ENCODE results near the gene YBX3.

The YBX3 gene

DNA sequence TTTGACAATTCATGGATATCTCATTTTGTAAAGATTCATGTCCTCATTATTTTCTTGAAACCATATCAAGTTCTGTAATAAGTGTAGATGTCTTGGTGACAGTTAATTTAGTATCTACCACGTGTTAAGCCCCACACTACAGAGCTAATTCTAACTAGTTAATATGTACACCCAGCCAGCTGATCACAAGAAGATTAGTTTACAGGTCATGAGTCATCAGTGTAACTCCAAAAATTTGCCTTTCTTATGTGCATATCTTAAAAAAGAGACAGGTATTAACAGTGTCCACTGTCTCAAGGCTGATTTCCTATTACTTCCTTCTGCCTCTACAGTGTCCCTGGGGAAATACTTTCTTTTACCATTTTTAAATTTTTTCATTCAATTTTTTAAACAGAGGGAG lies 13.3 kb upstream of the YBX3 start:
- DNase-seq (ENCODE audit: low read depth), result peak; percentile 43
- no peak overlapping the region for H3K4me3 ChIP-seq (ENCODE audit: low read length)
- TF ChIP-seq, protein P1, sequence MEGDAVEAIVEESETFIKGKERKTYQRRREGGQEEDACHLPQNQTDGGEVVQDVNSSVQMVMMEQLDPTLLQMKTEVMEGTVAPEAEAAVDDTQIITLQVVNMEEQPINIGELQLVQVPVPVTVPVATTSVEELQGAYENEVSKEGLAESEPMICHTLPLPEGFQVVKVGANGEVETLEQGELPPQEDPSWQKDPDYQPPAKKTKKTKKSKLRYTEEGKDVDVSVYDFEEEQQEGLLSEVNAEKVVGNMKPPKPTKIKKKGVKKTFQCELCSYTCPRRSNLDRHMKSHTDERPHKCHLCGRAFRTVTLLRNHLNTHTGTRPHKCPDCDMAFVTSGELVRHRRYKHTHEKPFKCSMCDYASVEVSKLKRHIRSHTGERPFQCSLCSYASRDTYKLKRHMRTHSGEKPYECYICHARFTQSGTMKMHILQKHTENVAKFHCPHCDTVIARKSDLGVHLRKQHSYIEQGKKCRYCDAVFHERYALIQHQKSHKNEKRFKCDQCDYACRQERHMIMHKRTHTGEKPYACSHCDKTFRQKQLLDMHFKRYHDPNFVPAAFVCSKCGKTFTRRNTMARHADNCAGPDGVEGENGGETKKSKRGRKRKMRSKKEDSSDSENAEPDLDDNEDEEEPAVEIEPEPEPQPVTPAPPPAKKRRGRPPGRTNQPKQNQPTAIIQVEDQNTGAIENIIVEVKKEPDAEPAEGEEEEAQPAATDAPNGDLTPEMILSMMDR (IDR thresholded peaks at IDR 0.05; ENCODE audit: insufficient read depth, low read depth, low read length, missing control alignments), result no peak

DNA sequence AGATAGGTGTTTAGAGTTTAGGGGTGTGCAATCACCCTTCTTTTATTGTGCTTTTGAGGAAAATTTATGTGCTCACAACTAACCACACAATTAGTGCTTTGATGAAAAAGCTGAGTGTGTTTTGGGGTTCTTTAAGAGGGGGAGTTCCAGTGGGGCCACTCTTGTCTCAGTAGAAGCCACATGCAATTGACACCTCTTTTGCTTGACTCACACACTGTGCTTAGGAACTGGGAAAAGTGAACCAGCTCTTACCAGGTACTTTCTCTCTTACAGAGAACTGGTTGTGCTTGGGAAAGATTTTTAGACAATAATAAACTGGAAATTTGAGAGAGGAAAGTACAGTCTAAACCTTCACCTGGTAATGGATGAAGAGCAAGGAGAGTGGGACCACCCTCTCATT lies 12.3 kb upstream of the YBX3 start:
- no peak for DNase-seq (ENCODE audit: low read depth)
- H3K4me3 ChIP-seq (ENCODE audit: low read length), result no peak overlapping the region
- TF ChIP-seq, protein P1 (IDR thresholded peaks at IDR 0.05; ENCODE audit: insufficient read depth, low read depth, low read length, missing control alignments), result no peak

GRCh38 chr12:10732549-10732948 lies 9.4 kb upstream of the YBX3 start:
- no peak for DNase-seq (ENCODE audit: low read depth)
- TF ChIP-seq, protein P1 (IDR thresholded peaks at IDR 0.05; ENCODE audit: insufficient read depth, low read depth, low read length, missing control alignments), result no peak
- H3K4me3 ChIP-seq (ENCODE audit: low read length), result no peak overlapping the region

- TF ChIP-seq, protein P1 (IDR thresholded peaks at IDR 0.05; ENCODE audit: insufficient read depth, low read depth, low read length, missing control alignments), result no peak
- no peak overlapping the region for H3K4me3 ChIP-seq (ENCODE audit: low read length)
- DNase-seq (ENCODE audit: low read depth), result no peak
These were observed 8.9 kb upstream of the YBX3 start for GRCh38 chr12:10732066-10732465.

- no peak for DNase-seq (ENCODE audit: low read depth)
- TF ChIP-seq, protein P1 (IDR thresholded peaks at IDR 0.05; ENCODE audit: insufficient read depth, low read depth, low read length, missing control alignments), result no peak
- no peak overlapping the region for H3K4me3 ChIP-seq (ENCODE audit: low read length)
These were observed 7.4 kb upstream of the YBX3 start for GRCh38 chr12:10730559-10730958.

- no peak overlapping the region for H3K4me3 ChIP-seq (ENCODE audit: low read length)
- DNase-seq (ENCODE audit: low read depth), result no peak
- TF ChIP-seq, protein P1 (IDR thresholded peaks at IDR 0.05; ENCODE audit: insufficient read depth, low read depth, low read length, missing control alignments), result no peak
These were observed 5.0 kb upstream of the YBX3 start for GRCh38 chr12:10728091-10728490.

DNA sequence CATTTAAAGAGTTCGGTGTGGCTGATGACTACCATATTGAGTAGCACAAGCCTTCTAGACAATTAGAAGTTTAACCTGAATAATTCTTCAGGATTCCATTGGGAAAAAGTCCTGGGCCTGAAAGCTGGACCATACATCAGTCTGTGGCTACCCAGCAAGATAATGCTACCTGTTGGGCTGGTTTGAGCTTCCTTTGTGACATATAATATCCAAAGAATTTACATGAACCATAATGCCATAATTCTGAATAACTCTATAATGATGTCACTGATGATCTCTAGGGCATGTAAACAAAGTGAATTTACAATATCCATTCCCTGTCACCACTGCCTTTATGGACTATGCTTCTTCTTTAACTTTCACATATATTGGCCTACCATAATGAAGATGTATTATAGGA lies 3.8 kb upstream of the YBX3 start:
- TF ChIP-seq, protein P1 (IDR thresholded peaks at IDR 0.05; ENCODE audit: insufficient read depth, low read depth, low read length, missing control alignments), result no peak
- peak; percentile 57 for DNase-seq (ENCODE audit: low read depth)
- no peak overlapping the region for H3K4me3 ChIP-seq (ENCODE audit: low read length)
